HG02973 (cell line): ENCODE measurements around the gene TNRC6B.
"Not testable (repeated sequence)": the region's sequence is repeated elsewhere in the genome, so short reads cannot be mapped to it uniquely, and the experiment has no call there.

Experiments used
- ATAC-seq: cut with Tn5 transposase; IDR thresholded peaks from one replicate; pipeline ENCODE4 v1.9.1; 2021; ENCODE audit warnings: moderate library complexity; ENCODE audit not compliant: unreplicated experiment

Gene TNRC6B

DNA sequence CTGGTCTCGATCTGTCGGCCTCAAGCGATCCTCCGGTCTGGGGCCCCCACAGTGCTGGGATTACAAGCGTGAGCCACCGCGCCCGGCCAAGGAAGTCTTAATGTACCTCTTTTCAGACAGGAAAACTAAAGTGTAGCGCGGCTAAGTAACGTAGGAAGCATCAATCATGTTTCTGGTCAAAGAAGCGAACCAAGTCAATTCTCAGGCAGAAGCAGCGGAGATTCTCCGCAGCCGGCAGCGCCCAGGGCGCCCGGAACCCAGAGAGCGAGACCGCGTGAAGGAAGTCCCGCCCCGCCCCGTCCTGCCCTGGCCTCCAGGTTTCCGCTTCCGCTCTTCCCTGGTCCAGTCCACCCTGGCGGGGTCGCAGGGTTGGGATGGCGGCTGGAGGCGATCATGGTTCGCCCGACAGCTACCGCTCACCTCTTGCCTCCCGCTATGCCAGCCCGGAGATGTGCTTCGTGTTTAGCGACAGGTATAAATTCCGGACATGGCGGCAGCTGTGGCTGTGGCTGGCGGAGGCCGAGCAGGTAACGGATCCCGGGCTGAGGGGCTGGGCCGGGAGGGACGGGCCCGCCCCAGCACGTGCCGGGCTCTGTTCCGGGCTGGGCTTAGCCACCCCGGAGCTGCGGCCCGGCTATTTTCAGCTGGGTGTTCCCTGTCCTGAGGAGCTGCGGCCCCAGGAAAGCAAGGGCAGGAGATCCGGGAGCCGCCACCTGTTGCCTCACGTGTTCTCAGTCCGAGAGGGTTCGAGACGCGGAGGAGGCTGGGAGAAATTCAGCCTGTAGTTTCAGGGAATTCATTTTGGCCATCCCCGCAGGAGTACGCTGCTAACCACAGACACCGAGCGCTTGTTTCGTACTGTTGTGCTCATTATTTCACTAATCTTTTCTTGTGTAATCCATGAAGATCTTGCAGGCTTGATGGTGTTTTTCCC is 168.7 kb downstream of the TNRC6B start, which contains the start of gene ADSL:
ADSL (plus strand) TSS at position 316 of the 934 bp plus-strand sequence; CDS start at position 375, 59 bp downstream.
- ATAC-seq = peak; percentile 74

DNA sequence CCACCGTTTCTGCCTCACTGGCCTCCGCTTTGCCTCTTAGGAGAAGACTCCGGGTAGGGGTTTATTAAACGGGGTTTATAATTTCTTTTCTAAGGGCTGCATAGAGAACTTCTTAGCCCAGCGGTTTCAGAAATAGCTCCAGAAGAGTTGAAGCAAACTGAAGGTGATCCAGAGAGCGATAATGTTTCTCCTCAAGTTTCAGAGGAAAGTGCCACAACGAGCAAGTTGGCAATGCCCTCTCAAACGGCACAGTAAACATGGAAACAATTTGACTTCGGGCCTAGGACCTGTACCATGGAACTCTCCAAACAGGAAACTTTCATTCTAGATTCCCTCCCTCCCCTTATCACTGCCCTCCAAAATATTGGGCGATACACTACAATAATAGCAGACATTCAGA is 169.6 kb downstream of the TNRC6B start:
- no peak for ATAC-seq

DNA sequence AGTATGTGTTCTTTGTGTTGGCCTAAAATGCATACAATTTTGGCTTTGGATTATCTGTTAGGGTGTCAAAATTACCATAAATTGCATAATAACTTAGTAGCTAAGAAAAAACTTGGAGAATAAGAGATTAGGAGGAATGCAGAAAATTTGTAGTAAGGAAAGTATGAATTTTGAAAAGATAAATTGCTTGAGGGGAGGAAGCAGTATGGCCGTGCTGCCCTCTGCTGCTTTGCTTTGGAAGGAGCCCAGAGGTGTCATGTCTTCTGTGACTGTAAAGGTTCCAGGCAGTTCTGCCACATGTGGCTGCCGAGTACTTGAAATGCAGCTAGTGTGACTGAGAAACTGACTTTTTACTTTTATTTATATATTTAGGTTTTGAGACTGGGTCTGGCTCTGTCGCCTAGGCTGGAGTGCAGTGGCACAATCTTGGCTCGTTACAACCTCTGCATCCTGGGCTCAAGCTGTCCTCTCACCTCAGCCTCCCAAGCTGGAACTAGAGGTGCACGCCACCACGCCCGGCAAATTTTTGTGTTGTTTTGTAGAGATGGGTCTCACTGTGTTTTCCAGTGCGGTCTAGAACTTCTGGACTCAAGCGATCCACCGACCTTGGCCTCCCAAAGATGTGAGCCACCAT is 170.4 kb downstream of the TNRC6B start:
- ATAC-seq = no peak

DNA sequence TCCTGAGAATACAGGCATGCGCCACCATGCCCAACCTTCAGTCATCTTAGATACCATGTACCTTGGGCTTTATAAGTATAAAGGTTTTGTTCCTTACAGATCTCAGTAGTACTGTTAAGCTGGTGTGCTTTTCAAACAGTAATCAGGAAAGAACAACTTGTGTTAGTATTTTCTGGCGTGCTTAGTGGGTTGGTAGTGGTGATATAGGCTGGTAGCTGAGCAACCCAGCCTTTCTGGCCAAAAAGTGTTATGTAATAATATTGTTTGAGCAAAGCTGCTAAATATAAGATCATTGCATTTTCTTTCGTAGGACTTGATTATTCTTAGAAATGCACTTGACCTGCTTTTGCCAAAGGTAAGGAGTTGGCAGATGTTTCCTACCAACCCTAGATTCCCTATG is 175.0 kb downstream of the TNRC6B start:
- ATAC-seq = no peak

DNA sequence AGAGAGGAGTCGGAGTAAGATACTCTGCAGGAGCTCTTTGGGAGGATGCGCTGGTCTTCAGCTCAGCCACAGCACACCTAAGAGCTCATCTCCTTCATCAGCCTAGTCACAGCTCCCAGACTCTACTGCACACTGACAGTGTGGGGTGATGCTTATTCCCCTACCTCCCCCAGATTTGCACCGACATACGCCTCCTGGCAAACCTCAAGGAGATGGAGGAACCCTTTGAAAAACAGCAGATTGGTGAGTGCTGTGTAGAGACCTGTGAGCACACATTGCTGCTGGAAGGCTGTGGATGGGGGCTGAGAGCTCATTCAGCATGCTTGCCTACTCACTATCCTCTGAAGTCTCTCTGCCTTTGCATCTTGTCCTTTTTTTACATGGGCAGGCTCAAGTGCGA is 183.4 kb downstream of the TNRC6B start:
- no peak for ATAC-seq

DNA sequence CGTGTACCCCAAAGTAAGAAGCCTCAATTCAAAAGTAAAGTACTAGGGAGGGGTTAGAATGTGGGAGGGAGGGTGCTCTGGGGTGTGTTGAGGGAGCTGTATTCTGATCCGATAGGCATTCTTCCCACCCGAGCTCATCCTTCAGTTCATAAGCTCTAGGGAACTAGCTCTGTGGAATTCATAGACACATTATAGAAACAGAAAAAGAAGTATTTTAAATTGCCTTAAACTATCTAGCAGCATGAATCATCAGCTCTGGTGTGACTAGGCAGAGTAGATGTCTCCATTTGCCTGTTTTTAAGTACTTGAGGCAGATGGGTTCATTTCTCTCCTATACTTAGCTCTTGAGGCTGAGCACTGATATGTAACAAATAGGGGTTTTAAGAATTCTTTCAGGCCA is 185.3 kb downstream of the TNRC6B start:
- ATAC-seq = no peak

DNA sequence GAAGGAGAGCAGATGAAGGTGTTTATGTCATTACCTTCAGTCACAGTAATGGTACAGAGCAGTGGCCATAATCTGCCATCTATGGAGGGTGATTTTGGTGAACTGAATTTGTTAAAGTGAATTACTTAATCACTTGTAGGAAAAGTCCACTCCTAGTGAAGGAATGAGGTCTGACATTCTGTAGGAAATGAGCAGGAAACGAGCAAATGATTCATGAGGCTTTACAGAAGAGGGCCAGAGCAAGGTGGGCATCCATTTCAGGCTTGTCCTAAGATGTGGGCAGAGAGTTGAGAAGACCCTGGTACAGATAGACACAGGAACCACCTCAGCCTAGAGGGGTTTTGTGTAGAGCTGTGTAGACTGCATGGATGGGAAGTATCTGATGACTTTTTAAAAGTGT is 186.7 kb downstream of the TNRC6B start:
- no peak for ATAC-seq

DNA sequence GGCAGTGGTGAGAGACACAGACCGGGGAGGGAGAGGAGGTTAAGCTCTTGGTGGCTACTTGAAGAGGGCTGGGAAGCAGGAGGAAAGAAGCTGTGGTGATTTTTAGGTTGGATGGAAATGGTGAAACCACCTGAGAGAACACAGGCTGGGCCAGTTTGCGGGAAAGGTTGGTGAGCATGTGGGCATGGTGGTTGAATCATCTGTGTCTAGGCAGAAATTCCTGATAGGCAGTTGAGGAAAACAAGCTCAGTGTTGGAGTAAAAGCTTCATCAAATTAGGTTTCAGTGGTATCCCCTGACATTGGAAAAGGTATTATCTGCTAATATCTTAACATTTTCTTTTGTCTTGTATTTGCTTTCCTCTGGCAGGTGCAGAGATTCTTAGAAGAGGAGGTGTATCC is 188.3 kb downstream of the TNRC6B start:
- no peak for ATAC-seq

DNA sequence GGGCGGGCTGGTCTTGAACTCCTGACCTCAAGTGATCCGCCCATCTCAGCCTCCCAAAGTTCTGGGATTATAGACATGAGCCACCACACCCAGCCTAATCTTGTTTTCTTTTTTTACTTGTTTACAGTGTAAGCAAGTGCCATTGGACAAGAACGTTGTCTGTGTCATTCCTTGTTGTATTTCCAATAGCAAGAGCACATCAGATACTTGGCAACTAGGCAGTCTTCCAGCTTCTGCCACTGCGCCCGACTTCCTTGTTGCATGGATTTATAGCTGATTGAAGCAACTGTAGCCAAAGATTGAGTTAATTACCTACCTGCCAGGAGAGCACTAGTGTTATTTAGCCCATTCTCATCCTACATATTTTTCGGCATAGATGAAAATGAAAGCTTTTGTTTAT is 189.6 kb downstream of the TNRC6B start:
- no peak for ATAC-seq

DNA sequence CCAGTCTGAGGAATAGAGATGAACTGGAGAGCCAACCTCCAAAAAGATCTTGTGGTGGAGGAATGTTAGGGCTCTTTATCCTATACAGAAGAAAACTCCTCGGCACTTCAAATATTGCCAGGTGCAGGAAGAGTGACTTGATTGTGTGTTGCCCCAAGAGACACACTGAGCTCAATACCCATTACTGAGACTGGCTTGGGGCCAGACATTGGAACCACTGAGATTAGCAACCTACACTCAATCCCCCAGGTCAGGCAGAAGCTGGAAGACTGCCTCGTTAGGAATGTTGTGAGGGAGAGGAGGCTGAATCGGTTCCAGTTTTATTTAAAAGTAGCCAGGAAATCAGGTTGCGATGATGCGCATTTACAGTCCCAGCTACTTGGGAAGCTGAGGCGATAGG is 190.3 kb downstream of the TNRC6B start:
- ATAC-seq = no peak

DNA sequence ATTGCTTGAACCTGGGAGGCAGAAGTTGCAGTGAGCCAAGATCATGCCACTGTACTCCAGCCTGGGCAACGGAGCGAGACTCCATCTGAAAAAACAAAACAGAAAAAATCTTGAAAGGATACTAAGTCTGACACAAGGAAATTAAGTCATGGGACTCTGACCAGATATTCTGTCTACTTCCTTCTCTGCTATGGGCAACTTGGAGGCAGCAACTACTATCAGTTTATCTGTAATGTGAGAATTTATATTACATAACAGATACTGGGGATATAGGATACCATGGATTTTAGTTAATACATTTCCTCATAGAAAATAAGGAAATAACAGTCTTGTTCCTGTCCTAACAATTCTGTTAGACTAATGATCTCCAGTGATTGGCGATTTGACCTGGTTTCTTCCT is 191.1 kb downstream of the TNRC6B start:
- no peak for ATAC-seq

DNA sequence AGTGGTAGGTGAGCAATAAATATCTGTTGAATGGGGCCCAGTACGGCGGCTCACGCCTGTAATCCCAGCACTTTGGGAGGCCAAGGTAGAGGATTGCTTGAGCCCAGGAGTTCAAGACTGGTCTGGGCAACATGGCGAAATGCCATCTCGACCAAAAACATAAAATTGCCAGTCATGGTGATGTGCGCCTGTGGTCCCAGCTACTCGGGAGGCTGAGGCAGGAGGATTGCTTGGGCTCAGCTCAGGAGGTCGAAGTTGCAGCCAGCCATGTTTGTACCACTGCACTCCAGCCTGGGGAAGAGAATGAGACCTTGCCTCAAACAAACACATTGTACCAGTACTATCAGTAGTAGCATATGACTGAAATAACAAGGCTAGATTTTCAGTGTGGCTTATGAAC is 196.8 kb downstream of the TNRC6B start:
- no peak for ATAC-seq

DNA sequence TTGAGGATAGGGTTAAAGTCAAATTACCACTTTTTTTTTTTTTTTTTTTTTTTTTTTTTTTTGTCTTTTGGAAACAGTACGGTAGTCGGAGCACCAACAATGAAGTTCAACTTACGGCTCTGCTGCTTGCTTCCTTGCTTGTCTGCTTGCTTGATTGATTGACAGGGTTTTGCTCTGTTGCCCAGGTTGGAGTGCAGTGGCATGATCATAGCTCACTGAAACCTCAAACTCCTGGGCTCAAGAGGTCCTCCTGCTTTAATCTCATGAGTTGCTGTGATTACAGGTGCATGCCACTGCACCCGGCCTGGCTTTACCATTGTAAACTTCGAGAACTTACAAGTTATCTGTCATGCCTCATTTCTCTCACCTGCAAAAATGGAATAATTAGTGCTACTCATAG is 198.4 kb downstream of the TNRC6B start:
- no peak for ATAC-seq

DNA sequence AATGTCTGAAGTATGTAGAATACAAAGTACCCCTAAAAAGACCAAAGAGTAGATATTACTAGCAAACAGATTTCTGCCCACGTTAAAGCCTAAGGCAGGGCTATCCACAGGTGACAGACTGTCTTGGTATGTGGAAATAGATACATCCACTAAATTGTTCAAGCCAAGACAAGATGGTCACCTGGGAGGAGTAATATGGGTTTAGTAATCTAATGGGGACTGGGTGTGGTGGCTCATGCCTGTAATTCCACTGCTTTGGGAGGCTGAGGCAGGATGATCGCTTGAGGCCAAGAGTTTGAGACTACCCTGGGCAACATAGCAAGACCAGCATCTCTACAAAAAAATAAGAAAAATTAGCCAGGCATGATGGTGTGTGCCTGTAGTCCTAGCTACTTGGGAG is 200.2 kb downstream of the TNRC6B start:
- ATAC-seq = no peak

DNA sequence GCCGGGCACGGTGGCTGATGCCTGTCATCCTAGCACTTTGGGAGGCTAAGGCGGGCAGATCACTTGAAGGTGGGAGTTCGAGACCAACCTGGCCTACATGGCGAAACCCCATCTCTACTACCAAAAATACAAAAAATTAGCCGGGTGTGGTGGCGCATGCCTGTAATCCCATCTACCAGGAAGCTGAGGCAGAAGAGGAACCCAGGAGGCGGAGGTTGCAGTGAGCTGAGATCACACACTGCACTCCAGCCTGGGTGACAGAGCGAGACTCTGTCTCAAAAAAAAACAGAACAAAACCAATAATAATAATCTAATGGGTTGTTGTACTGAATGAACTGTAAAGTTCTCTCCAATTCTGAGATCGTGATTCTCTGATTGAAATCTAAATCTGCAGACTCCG is 200.7 kb downstream of the TNRC6B start:
- ATAC-seq = not testable (repeated sequence)

DNA sequence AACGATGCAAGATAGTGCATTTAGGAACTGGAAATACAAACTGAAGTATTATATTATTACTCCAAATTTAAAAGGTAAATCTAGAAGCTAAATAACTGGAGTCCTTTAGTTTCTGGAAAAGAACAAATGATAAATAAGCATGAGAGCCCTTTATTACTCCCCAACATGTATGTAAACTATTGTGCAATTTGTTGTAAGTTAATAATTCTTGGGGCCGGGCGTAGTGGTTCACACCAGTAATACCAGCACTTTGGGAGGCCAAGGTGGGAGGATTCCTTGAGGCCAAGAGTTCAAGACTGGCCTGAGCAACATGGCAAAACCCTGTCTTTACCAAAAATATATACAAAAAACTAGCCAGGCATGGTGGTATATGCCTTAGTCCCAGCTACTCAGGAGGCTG is 203.7 kb downstream of the TNRC6B start:
- no peak for ATAC-seq

DNA sequence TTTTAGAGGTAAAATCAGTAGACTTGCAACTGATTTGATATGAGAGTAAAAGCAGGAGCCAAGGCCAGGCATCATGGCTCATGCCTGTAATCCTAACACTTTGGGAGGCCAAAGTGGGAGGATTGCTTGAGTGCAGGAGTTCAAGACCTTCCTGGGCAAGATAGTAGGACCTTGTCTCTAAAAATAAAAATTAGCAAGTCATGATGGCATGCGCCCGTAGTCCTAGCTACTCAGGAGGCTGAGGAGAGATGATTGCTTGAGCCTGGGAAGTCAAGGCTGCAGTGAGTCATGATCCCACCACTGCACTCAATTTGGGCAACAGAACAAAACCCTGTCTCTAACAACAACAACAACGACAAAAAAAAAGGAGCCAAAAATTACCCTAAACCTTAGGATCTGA is 206.2 kb downstream of the TNRC6B start:
- ATAC-seq = no peak

DNA sequence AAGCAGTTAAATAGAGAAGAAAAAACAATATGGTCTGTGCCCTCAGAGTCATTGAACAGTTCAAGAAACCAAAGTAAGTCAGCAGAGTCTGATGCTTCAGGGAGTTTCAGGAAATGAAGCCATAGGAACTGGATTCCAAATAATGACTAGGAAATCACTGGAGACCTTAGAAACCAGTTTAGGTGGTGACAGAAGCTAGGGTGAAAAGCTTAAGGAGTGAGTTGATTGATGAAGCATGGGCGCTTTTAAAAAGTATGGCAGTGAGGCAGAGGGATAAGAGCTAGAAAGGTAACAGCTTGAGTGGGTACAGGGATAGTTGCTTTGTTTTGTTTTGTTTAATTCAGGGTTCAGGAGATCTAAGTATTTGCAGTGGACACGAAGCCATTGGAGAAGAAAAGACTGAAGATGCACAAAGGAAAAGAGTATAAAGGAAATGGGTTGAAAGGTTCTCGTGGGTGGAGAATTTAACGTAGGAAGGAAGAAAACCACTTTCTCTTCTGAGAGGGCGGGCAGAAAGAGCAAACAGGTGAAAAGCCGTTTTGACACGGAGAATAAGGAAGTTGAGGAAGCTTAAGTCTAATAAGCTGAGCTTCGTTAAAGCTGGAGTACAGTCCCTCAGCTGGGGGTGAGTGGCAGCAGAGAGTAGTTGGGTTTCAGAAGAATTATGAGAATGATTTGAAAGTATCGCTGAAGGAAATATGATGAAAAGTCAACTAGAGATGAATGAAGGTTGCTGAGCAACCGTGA is 207.5 kb downstream of the TNRC6B start:
- ATAC-seq = no peak
